IPS-NIHi7 (cell line): ENCODE measurements around the gene CLEC2B.
"Not testable (repeated sequence)": the region's sequence is repeated elsewhere in the genome, so short reads cannot be mapped to it uniquely, and the experiment has no call there.

ENCODE experiments used
- DNase-seq: peaks from one replicate; pipeline ENCODE4 v3.0.0; 2012; ENCODE audit warnings: mixed read lengths; ENCODE audit errors: extremely low spot score

CLEC2B gene

GRCh38 chr12:9869307-9870161, at the start of gene CLEC2B:
Gene CLEC2B, minus strand, starts transcription at chr12:9869354.
- DNase-seq: no peak

GRCh38 chr12:9911708-9912107, 42.6 kb upstream of the CLEC2B start:
- no peak for DNase-seq

- DNase-seq: no peak
Measured at GRCh38 chr12:9910716-9911421, 41.7 kb upstream of the CLEC2B start.

- DNase-seq: no peak
Measured at GRCh38 chr12:9909724-9910123, 40.6 kb upstream of the CLEC2B start.

GRCh38 chr12:9908350-9908749, 39.2 kb upstream of the CLEC2B start:
- DNase-seq: no peak

- no peak for DNase-seq
Measured at GRCh38 chr12:9907769-9908168, 38.6 kb upstream of the CLEC2B start.

- no peak for DNase-seq
Measured at GRCh38 chr12:9906873-9907272, 37.7 kb upstream of the CLEC2B start.

GRCh38 chr12:9902539-9903228, 33.5 kb upstream of the CLEC2B start:
- DNase-seq: no peak

- DNase-seq: no peak
Measured at GRCh38 chr12:9900930-9901329, 31.8 kb upstream of the CLEC2B start.

- no peak for DNase-seq
Measured at GRCh38 chr12:9899209-9899608, 30.1 kb upstream of the CLEC2B start.

- no peak for DNase-seq
Measured at GRCh38 chr12:9897535-9897934, 28.4 kb upstream of the CLEC2B start.

- DNase-seq: no peak
Measured at GRCh38 chr12:9895215-9895971, 26.2 kb upstream of the CLEC2B start.

DNA sequence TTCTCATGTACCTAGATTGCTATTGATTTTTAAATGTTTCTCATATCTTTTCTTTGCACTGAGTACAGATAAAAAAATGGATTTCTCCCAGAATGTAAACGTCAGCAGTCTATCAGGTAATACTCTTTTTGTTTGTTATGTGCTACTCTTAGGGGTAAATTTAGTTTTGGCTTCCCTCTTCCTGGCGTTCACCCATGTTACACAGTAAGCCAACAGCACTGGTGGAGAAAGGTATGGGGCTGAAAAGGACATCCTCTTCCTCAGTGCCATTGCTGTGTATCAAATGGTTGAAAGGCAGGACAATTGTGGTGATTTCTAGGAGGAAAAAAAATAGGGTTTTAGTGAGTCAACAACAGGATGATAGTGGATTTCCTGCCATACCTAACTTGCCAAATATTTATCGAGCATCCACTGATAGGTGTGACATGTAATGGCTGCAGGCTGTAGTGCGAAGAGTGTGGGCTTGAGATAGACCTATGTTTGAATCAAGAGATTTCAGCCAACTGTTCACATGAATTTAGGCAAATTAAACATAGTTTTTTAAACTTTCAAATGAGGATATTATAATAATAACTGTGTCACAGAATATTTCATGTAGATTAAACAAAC, 19.6 kb upstream of the CLEC2B start:
- no peak for DNase-seq

DNA sequence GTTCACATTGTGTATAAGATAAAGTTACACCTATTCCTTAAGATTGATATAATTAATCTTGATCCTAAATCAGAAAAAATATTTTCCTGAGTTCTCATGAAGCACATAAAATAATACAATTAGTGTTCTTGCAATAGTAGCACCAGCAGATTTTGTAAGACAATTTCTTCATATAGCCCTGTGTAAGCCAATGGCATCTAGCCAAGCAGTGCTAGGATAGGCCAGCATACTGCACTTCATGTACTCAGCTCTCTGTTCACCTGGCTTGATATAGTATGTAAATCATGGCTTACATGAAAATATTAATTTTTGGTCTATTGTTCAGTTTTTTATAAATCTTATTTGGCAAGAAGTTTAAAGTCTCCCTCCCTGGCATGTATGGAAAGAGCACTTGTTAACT, 14.0 kb upstream of the CLEC2B start:
- DNase-seq: no peak

GRCh38 chr12:9881988-9882387, 12.8 kb upstream of the CLEC2B start:
- no peak for DNase-seq

GRCh38 chr12:9881246-9881645, 12.1 kb upstream of the CLEC2B start, which contains the start of gene KLRF2:
Gene KLRF2, plus strand, starts transcription at chr12:9881489. Its CDS starts 107 bp downstream, at chr12:9881596.
- DNase-seq: no peak

GRCh38 chr12:9880532-9881078, 11.5 kb upstream of the CLEC2B start:
- DNase-seq: no peak

DNA sequence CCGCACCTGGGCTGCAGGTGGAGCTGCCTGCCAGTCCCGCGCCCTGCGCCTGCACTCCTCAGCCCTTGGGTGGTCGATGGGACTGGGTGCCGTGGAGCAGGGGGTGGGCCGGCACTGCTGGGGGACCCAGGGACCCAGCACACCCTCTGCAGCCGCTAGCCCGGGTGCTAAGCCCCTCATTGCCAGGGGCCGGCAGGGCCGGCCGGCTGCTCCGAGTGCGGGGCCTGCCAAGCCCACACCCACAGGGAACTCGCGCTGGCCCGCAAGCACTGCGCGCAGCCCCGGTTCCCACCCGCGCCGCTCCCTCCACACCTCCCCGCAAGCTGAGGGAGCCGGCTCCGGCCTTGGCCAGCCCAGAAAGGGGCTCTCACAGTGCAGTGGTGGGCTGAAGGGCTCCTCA, 7.0 kb upstream of the CLEC2B start:
- not testable (repeated sequence) for DNase-seq

DNA sequence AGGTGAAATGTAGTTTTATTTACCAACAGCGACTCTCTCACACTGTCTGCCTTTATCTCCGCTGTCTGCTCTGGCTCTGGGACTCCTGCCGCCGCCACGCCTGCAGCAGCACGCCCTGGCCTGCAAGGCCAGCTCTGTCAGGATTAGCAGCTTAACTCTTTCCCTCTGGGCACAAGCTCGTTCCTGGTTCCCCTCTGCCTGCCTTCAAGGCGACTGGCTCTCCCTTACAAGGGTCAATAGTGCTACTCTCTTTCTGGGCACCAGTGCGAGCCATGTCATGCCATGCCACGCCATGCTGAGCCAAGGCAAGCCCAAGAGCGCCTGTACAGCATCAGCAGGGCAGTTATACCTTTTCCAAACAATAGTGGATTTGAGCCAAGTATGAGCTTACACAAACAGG, 3.6 kb upstream of the CLEC2B start:
- peak; percentile 11 for DNase-seq

- DNase-seq: no peak
Measured at GRCh38 chr12:9872162-9872561, 3.0 kb upstream of the CLEC2B start.

- DNase-seq: no peak
Measured at GRCh38 chr12:9870286-9870866, 1.2 kb upstream of the CLEC2B start.
